ENCODE measurements around the gene MEGF11.

Gene MEGF11

DNA sequence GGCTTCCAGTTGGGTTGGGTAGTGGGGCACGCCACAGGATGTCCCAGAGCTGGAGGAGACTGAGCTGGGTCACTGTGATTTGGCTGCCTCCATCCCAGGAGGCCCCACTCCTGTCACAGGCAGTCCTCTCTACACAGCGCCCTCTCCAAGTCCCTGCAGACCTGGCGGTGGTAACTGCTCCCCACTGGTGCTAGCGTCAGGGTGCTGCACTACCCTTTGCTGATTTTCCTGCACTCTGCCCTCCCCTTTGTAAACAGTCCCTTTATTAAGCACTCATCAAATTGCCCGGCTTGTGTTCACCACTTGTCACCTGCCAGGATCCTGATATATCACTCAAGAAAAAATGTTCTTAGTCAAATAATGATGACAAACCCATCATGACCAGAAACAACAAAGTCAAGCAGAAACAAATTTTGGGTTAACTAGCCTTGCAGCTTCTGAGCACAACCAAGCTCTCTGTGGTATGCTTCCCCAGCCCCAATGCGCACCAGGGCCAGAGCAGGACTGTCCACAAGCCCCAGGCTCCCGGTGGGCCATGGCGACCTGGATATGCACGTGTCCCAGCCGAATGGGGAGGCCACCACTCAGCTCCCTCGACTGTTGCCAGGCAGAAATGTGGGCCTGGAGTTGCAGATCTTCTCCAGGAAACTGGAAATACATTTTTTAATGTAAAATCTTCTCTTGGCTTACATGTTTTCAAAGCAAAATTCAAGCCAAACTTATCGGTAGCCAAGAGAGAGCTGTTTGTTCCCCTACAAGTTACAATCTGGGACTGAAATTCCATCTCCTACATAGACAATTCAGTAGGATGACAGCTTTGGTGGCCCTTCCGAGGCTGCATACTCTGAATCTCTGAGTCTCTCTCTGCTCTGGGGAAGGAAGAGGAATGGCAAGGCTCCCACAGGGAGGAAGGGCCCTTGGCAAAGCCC lies 24.5 kb downstream of the MEGF11 start:
- POLR2A ChIA-PET = no interaction called here
- CTCF ChIA-PET = interaction anchor here (1.0 to 1.3 kb wide), 2 partner anchors 26 to 390 kb away, joined by 3 read pairs; no protein-coding TSS in a partner anchor
- DNase-seq (ENCODE audit: extremely low spot score) = no peak
- TF ChIP-seq, protein P1, sequence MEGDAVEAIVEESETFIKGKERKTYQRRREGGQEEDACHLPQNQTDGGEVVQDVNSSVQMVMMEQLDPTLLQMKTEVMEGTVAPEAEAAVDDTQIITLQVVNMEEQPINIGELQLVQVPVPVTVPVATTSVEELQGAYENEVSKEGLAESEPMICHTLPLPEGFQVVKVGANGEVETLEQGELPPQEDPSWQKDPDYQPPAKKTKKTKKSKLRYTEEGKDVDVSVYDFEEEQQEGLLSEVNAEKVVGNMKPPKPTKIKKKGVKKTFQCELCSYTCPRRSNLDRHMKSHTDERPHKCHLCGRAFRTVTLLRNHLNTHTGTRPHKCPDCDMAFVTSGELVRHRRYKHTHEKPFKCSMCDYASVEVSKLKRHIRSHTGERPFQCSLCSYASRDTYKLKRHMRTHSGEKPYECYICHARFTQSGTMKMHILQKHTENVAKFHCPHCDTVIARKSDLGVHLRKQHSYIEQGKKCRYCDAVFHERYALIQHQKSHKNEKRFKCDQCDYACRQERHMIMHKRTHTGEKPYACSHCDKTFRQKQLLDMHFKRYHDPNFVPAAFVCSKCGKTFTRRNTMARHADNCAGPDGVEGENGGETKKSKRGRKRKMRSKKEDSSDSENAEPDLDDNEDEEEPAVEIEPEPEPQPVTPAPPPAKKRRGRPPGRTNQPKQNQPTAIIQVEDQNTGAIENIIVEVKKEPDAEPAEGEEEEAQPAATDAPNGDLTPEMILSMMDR (IDR thresholded peaks at IDR 0.05; ENCODE audit: control extremely low read depth, extremely low read depth, low read depth, missing control alignments) = no peak

DNA sequence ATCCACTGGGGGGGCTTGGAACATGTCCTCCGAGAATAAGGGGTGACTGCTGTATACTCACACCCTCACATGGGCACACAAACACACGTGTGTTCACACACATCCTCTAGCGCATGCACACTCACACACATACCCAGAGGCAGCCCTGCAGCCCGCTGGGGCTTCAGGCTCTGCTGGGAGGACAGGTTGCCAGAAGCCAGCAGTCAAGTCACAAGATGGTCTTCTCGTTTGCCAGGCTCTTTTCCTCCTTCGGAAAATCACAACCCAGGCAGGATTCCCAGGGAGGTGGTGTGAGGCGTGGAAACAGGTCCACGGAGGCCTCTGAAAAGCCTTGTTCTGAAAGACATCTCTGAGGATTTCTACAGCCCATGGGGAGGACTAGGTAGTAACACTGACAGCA lies 26.8 kb downstream of the MEGF11 start:
- POLR2A ChIA-PET = no interaction called here
- TF ChIP-seq, protein P1 (IDR thresholded peaks at IDR 0.05; ENCODE audit: control extremely low read depth, extremely low read depth, low read depth, missing control alignments) = no peak
- CTCF ChIA-PET = no interaction called here

DNA sequence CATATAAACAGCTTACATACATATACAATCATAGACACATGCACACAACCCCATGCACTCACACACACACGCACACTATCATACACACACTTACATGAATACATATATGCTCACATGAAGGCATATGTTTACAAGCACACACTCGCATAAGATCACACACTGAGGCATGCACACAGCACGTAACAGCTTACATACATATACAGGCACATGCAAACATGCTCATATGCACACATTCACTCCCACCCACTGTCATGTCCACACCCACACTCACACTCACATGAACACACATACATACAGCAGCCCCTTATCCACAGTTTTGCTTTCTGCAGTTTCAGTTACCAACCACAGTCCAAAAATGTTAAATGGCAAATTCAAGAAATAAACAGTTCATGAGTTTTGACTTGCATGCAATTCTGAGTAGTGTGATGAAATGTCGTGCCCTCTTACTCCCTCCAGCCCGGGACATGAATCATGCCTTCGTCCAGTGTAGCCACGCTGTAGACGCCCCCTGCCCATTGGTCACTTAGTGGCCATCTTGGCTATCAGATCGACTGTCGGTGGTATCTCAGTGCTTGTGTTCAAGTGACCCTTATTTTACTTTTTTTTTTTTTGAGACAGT lies 27.8 kb downstream of the MEGF11 start:
- CTCF ChIA-PET = no interaction called here
- POLR2A ChIA-PET = no interaction called here
- TF ChIP-seq, protein P1 (IDR thresholded peaks at IDR 0.05; ENCODE audit: control extremely low read depth, extremely low read depth, low read depth, missing control alignments) = no peak
- no peak for DNase-seq (ENCODE audit: extremely low spot score)

More for the DNA sequence above, 26.8 kb downstream of the MEGF11 start:
- no peak for DNase-seq (ENCODE audit: extremely low spot score)

DNA sequence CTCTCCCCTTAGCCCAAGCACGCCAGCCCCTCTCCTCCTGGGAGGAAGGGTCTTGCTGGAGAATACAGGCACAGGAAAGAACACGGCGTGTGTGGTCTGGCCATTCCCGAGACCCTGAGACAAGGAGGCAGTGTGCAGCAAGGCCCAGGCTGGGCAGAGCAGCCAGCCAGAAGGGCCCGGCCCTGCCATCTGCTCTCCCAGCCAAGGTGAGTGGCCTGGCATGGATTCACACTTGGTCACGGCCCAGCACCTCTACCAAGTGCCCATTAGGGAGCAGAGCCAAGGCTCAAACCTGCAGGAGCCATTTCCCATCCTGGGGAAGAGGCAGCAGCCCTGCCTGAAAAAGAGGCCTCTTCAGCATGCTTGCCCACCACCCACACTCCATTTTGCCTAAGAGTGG lies 28.6 kb downstream of the MEGF11 start:
- POLR2A ChIA-PET = no interaction called here
- CTCF ChIA-PET = no interaction called here
- no peak for DNase-seq (ENCODE audit: extremely low spot score)
- TF ChIP-seq, protein P1 (IDR thresholded peaks at IDR 0.05; ENCODE audit: control extremely low read depth, extremely low read depth, low read depth, missing control alignments) = no peak

DNA sequence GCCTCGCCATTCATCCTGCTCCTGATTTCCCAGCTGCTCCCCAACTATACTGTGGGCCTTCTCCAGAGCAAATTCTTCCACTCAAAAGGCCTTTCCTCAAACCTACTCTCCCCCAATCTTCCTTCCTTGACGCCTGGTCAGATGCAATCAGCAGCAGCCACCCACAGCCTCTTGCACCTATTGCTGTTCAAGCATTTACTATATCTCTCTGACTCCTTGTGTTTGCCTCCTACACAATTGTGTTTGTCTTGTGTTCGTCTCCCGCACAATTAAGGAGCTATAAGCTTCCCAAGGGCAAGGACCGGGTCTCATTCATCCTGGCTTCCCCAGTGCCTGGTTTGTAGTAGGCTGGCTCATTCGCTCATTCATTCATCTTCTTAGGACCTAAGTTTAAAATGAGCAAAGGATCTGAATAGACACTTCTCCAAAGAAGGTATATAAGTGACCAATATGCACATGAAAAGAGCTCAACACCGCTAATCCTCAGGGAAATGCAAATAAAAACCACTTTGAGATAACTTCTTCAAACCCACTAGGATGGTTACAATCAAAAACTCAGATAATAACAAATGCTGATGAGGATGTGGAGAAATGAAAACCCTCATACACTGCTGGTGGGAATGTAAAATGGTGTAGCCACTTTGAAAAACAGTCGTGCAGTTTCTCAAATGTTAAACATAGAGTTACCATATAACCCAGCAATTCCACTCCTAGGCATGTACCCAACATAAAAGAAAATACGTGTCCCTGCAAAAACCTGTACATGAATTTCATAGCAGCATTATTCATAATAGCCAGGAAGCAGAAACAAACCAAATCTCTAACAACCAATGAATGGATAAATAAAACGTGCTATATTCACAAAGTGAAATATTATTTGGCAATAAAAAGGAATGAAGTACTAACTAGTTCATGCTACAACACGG lies 31.0 kb downstream of the MEGF11 start:
- POLR2A ChIA-PET = no interaction called here
- CTCF ChIA-PET = no interaction called here
- TF ChIP-seq, protein P1 (IDR thresholded peaks at IDR 0.05; ENCODE audit: control extremely low read depth, extremely low read depth, low read depth, missing control alignments) = no peak
- DNase-seq (ENCODE audit: extremely low spot score) = no peak

DNA sequence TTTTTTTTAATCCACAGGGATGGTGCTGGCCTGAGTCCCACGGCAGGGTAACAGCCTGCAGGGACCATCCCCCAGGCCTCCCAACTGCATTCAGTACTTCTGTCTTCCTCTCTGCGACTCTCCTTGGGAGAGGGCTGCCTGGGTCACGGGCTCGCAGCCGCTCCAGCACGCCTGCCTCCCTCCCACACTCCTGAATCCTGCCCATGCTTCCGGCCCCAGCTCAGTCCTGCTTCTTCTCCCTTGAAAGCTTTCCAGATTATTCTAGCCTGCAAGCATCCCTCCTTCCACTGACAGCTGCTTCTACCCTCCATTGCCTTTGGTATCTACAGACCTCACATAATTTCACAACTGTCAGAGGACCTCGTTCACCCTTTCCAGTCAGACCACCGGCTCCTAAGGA lies 32.4 kb downstream of the MEGF11 start:
- ChIA-PET CTCF (no interaction called here), POLR2A (no interaction called here)
- no peak for DNase-seq (ENCODE audit: extremely low spot score)
- TF ChIP-seq, protein P1 (IDR thresholded peaks at IDR 0.05; ENCODE audit: control extremely low read depth, extremely low read depth, low read depth, missing control alignments) = no peak
